Stomach (tissue), 9 donors: Measurements from ENCODE around the gene SPINK1. TPM values are rescaled to one million over a fixed set of nuclear protein-coding genes. Genes with fewer than 3 reads are reported as not detected.
"Not testable (repeated sequence)": the region's sequence is repeated elsewhere in the genome, so short reads cannot be mapped to it uniquely, and the experiment has no call there.

ENCODE experiments used
- DNase-seq, 2 donors: peaks; one replicate each; pipeline versions ENCODE4 v3.0.0 to v3.0.0-alpha.2; 2013 to 2019
- H3K27ac ChIP-seq, 5 donors: fragments of 200-600 bp in 4 of 5; sonication (generic) in 4 of 5; one replicate each; pipeline ENCODE4 v1.5.1; 2013 to 2019; ENCODE audit warnings: mild to moderate bottlenecking in 1 of 5, moderate library complexity in 1 of 5
- H3K27me3 ChIP-seq, 3 donors: fragments of 200-600 bp; sonication (generic); one replicate each; pipeline ENCODE4 v1.5.1; 2017 to 2019; ENCODE audit warnings: mixed run types in 1 of 3
- H3K36me3 ChIP-seq, 4 donors: fragments of 200-600 bp; sonication (generic); 1 replicate in 3 of 4; 2 replicates in 1 of 4; pipeline ENCODE4 v1.5.1; 2016 to 2019
- H3K4me1 ChIP-seq, 4 donors: fragments of 200-600 bp; sonication (generic); one replicate each; pipeline ENCODE4 v1.5.1; 2016 to 2019
- H3K4me3 ChIP-seq, 4 donors: fragments of 200-600 bp; sonication (generic) in 3 of 4; one replicate each; pipeline ENCODE4 v1.5.1; 2016 to 2019; ENCODE audit warnings: mild to moderate bottlenecking in 1 of 4
- H3K9me3 ChIP-seq, 4 donors: fragments of 200-600 bp; sonication (generic); one replicate each; pipeline ENCODE4 v1.5.1; 2016 to 2019
- EP300 ChIP-seq: sonication (generic); formaldehyde crosslinking; IDR thresholded peaks from one replicate; pipeline ENCODE4 v1.6.1; 2017; ENCODE audit warnings: antibody characterized with exemption
- POLR2A ChIP-seq, 4 donors: fragments of 450-650 bp; IDR thresholded peaks; one replicate each; pipeline ENCODE4 v1.6.1; 2016; ENCODE audit warnings: antibody characterized with exemption in 4 of 4, control low read depth in 2 of 4, mild to moderate bottlenecking in 1 of 4, moderate library complexity in 1 of 4
- POLR2AphosphoS5 ChIP-seq, 3 donors: sonication (generic); formaldehyde crosslinking; IDR thresholded peaks; one replicate each; pipeline ENCODE4 v1.6.1; 2016; ENCODE audit warnings: antibody characterized with exemption in 3 of 3
- WGBS, 5 donors: extraction: QIAGEN DNeasy Blood & Tissue Kit in 3 of 5; methylation state at CpG; one replicate each; pipeline versions ENCODE4 v1.1.5 to v1.1.7; 2013 to 2018; 5-methylcytosine and 5-hydroxymethylcytosine counted together
- intact Hi-C: fragments of 100-400 bp; cut with DNase I; formaldehyde crosslinking; loops from one replicate; pipeline ENCODE4 v1.15.1; 2023; ENCODE audit warnings: low total_unique reads
- polyA plus RNA-seq, 3 donors: library from polyadenylated mRNA; stranded (reverse); fragments of 200-250 nt; gene quantifications; one replicate each; pipeline ENCODE4 v1.2.3, GENCODE V29; 2013
- total RNA-seq, 5 donors: library from RNA; depleted of rRNA; stranded (reverse); fragments of >200 nt; gene quantifications; one replicate each; pipeline versions ENCODE4 v1.1.0 to v1.2.3, GENCODE V29; 2014 to 2016
- TF ChIP-seq, protein P1 (sequence below), 7 experiments: fragments of 450-650 bp in 4 of 7; fragments of 200-600 bp in 3 of 7; sonication (generic) in 3 of 7; IDR thresholded peaks; one replicate each; pipeline ENCODE4 v1.5.1; 2016 to 2019; ENCODE audit warnings: antibody characterized with exemption in 7 of 7, control low read depth in 2 of 7, mild to moderate bottlenecking in 1 of 7
- donor health status: healthy with polysubstance abuse.
- donor health status: Bipolar disorder and iron deficiency.
- donor health status: healthy.

SPINK1 gene
- total and polyA plus RNA-seq, 8 donors = 2.6 to 6,952 (median 1,809) TPM

DNA sequence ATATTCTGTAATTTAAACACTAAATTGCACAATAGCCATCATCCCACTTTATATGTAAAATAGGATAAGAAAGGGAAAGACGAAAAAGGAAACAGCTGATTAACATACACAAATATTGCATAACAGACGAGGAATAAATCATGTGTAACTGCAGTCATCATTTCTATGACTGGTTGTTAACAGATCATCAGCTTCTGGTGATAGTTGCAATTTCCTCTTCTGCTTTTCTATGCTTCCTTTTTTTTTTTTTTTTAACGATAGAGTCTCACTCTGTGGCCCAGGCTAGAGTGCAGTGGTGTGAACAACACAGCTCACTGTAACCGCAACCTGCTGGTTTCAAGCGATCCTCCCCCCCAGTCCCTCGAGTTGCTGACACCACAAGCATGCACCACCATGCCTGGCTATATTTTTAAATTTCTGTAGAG lies 26.4 kb downstream of the SPINK1 start:
- WGBS, 5 donors = 58 to 75% (median 66%) methylated on average over 6 of the region's 6 CpGs
- no peak overlapping the region for H3K27ac ChIP-seq
- TF ChIP-seq EP300 (no peak), POLR2AphosphoS5 (IDR thresholded peaks at IDR 0.05) (no peak), POLR2A (IDR thresholded peaks at IDR 0.05) (no peak)
- TF ChIP-seq, protein P1, sequence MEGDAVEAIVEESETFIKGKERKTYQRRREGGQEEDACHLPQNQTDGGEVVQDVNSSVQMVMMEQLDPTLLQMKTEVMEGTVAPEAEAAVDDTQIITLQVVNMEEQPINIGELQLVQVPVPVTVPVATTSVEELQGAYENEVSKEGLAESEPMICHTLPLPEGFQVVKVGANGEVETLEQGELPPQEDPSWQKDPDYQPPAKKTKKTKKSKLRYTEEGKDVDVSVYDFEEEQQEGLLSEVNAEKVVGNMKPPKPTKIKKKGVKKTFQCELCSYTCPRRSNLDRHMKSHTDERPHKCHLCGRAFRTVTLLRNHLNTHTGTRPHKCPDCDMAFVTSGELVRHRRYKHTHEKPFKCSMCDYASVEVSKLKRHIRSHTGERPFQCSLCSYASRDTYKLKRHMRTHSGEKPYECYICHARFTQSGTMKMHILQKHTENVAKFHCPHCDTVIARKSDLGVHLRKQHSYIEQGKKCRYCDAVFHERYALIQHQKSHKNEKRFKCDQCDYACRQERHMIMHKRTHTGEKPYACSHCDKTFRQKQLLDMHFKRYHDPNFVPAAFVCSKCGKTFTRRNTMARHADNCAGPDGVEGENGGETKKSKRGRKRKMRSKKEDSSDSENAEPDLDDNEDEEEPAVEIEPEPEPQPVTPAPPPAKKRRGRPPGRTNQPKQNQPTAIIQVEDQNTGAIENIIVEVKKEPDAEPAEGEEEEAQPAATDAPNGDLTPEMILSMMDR (IDR thresholded peaks at IDR 0.05) = no peak
- peak in 1 of 2 donors; percentile 44 for DNase-seq
- H3K27me3 ChIP-seq = no peaks in the 10 kb centered on the region
- H3K4me3 ChIP-seq = no peak overlapping the region
- H3K36me3 ChIP-seq = no peaks in the 10 kb centered on the region
- peaks cover 0 to 15% (median 0%) of the 10 kb centered on the region in 4 donors for H3K4me1 ChIP-seq
- intact Hi-C loops = no loop called here
- no peaks in the 10 kb centered on the region for H3K9me3 ChIP-seq

DNA sequence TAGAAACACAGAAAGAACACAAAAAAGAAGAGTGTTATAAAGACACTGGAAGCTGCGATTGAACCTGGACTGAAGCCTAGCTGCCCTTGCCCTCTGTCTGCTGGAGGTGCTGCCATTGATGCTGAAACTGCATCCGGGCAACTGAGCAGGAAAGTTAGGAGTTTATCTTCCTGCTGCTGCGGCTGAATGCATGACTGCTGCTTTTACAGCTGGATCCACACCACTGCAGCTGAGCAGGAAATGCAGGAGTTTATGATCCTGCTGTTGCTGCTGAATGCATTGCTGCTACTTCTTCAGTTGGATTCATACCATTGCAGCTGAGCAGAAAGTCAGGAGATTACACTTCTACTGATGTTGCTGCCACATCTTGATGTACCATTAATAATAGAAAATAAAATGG lies 27.1 kb downstream of the SPINK1 start:
- Histone ChIP-seq H3K4me1 (peaks cover 0 to 10% (median 0%) of the 10 kb centered on the region in 4 donors), H3K27me3 (no peaks in the 10 kb centered on the region), H3K36me3 (no peaks in the 10 kb centered on the region), H3K9me3 (no peaks in the 10 kb centered on the region), H3K27ac (no peak overlapping the region), H3K4me3 (no peak overlapping the region)
- DNase-seq = no peak
- intact Hi-C loops = no loop called here
- 66 to 87% (median 74%) methylated on average over 3 of the region's 3 CpGs for WGBS, 5 donors
- TF ChIP-seq, protein P1 (IDR thresholded peaks at IDR 0.05) = no peak
- TF ChIP-seq POLR2AphosphoS5 (IDR thresholded peaks at IDR 0.05) (no peak), POLR2A (IDR thresholded peaks at IDR 0.05) (no peak), EP300 (no peak)

DNA sequence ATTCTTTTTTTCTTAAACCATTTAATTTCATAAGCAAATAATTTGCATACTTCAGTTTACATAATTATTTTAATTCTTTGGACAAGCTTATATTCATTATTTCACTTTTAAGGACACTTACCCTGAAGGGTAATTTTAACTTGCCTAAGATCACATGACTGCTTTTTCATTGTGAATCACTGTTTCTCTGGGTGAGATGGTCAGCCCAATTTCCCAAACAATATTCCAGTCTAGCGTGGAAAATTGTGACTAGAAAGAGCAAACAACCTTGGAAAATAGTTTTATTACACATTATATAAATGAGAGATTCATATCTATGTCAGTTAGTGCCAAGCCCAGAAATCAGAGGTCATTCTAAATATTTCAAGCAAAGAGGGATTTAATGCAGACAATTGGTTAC lies 27.5 kb downstream of the SPINK1 start:
- no peak for TF ChIP-seq POLR2AphosphoS5 (IDR thresholded peaks at IDR 0.05)
- TF ChIP-seq, protein P1 (IDR thresholded peaks at IDR 0.05) = no peak
- peaks cover 0 to 10% (median 0%) of the 10 kb centered on the region in 4 donors for H3K4me1 ChIP-seq
- no peaks in the 10 kb centered on the region for H3K9me3 ChIP-seq
- H3K4me3 ChIP-seq = no peak overlapping the region
- no peak overlapping the region for H3K27ac ChIP-seq
- 0 to 64% (median 3%) methylated on average over 1 of the region's 1 CpG for WGBS, 5 donors
- intact Hi-C loops = no loop called here
- H3K27me3 ChIP-seq = no peaks in the 10 kb centered on the region
- DNase-seq = no peak
- H3K36me3 ChIP-seq = no peaks in the 10 kb centered on the region

DNA sequence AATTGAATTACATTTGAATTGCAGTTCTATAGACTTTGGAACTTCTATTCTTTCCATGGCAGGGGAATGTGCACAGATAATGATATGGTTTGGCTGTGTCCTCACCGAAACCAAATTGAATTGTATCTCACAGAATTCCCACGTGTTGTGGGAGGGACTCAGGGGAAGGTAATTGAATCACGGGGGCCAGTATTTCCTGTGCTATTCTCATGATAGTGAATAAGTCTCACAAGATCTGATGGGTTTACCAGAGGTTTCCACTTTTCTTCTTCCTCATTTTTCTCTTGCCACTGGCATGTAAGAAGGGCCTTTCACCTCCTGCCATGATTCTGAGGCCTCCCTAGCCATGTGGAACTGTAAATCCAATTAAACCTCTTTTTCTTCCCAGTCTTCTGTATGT lies 28.3 kb downstream of the SPINK1 start:
- intact Hi-C loops, H3K27ac ChIP-seq, DNase-seq, H3K36me3 ChIP-seq, H3K9me3 ChIP-seq, H3K27me3 ChIP-seq, H3K4me3 ChIP-seq, H3K4me1 ChIP-seq: not testable (repeated sequence)
- 59 to 82% (median 70%) methylated on average over 3 of the region's 3 CpGs for WGBS, 5 donors

DNA sequence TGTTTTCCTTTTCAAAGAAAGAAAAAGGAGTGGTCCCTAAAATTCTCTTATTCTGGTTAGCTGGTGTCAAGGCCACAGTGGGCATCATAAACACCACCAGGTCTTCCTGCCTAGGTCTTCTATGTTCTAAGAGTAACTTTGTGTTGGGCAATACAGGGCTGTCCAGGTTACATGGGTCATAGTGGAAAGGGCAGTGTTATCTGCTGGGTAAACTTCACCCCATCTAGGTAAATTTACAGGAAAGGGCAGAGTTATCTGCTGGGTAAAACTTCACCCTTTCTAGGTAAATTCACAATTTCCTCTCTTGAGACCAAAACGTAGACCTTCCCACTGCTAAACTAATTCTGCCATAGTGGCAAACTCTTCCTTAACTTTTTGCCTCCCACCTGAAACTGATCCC lies 30.0 kb downstream of the SPINK1 start:
- H3K36me3 ChIP-seq = no peaks in the 10 kb centered on the region
- H3K4me3 ChIP-seq = no peak overlapping the region
- H3K4me1 ChIP-seq = peaks cover 0 to 10% (median 0%) of the 10 kb centered on the region in 4 donors
- WGBS, 5 donors = 67 to 84% (median 77%) methylated on average over 1 of the region's 1 CpG
- no peaks in the 10 kb centered on the region for H3K9me3 ChIP-seq
- H3K27me3 ChIP-seq = no peaks in the 10 kb centered on the region
- intact Hi-C loops = no loop called here
- H3K27ac ChIP-seq = no peak overlapping the region
- DNase-seq = no peak
- TF ChIP-seq POLR2AphosphoS5 (IDR thresholded peaks at IDR 0.05) (no peak), EP300 (no peak), POLR2A (IDR thresholded peaks at IDR 0.05) (no peak)
- TF ChIP-seq, protein P1 (IDR thresholded peaks at IDR 0.05) = no peak
